ENCODE results near the gene BCO1. TPM values are rescaled to one million over a fixed set of nuclear protein-coding genes. Genes with fewer than 3 reads are reported as not detected.

The BCO1 gene
- total RNA-seq, 4 donors from 2014 or later, result 0.11 to 0.42 (median 0.17) TPM; not detected in 1

DNA sequence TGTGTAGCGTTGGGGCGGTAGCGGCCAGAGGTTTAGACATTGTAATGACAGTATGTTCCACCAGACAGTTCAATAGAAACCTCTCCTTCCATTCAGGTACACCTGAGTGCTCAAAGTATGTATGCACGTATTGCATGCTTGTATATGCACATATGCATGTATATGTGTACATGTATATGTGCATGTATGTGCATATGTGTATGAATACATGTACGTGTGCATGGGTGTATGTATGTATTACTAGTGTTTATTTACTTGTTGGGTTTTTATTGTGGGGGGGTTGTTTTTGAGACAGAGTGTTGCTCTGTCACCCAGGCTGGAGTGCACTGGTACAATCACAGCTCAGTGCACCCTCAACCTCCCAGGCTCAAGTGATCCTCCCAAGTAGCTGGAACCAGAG, 30.0 kb downstream of the BCO1 start:
- H3K4me1 ChIP-seq, result peaks cover 19 to 39% (median 32%) of the 10 kb centered on the region in 4 donors
- TF ChIP-seq POLR2A (IDR thresholded peaks at IDR 0.05; ENCODE audit: low read depth), result no peak
- TF ChIP-seq, protein P1, sequence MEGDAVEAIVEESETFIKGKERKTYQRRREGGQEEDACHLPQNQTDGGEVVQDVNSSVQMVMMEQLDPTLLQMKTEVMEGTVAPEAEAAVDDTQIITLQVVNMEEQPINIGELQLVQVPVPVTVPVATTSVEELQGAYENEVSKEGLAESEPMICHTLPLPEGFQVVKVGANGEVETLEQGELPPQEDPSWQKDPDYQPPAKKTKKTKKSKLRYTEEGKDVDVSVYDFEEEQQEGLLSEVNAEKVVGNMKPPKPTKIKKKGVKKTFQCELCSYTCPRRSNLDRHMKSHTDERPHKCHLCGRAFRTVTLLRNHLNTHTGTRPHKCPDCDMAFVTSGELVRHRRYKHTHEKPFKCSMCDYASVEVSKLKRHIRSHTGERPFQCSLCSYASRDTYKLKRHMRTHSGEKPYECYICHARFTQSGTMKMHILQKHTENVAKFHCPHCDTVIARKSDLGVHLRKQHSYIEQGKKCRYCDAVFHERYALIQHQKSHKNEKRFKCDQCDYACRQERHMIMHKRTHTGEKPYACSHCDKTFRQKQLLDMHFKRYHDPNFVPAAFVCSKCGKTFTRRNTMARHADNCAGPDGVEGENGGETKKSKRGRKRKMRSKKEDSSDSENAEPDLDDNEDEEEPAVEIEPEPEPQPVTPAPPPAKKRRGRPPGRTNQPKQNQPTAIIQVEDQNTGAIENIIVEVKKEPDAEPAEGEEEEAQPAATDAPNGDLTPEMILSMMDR (IDR thresholded peaks at IDR 0.05), result no peak
- TF ChIP-seq EP300 (IDR thresholded peaks at IDR 0.05), result no peak
- no peak overlapping the region for H3K4me3 ChIP-seq
- WGBS, result 91% methylated on average over 5 of the region's 5 CpGs
- H3K9me3 ChIP-seq, result no peaks in the 10 kb centered on the region
- no peak for DNase-seq (ENCODE audit: extremely low spot score)
- H3K27ac ChIP-seq (replicated peaks in 1 of 4), result no peak overlapping the region
- intact Hi-C loops (cut with DNase I), result no loop called here
- H3K36me3 ChIP-seq, result no peaks in the 10 kb centered on the region
- H3K27me3 ChIP-seq, result no peaks in the 10 kb centered on the region

DNA sequence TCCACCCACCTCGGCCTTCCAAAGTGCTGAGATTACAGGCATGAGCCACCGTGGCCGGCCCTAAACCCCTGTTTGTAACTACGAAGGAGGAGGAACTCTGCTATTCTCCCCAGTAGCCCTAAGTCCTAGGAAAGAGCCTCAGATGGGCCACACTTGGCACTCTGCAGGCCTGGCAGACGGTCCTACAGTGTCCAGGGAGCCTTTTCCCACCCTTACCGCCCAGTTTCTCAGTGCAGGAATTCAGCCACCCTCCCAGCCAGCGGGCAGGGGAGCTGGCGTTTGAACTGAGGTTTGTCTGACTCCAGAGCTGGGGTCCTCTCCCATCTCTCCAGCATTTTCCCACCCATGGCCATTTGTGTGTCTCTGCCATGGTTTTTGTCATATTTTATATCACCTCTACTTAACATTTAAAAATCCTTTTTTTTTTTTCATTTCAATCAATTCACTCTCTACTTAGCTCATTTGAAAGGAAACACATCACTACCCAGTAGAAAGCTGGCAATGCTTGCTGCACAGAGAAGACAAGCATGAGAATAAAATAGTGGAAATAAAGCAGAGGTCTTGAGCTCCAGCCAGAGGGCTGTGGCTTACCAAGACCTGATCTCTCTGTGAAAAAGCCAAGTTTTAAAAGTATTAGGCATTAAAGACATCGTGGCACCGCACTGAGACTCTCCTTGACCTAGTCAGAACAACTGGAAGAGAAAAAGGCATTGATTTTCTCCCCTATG, 34.9 kb downstream of the BCO1 start:
- no peak for DNase-seq (ENCODE audit: extremely low spot score)
- Histone ChIP-seq H3K4me3 (no peak overlapping the region), H3K9me3 (no peaks in the 10 kb centered on the region), H3K4me1 (peaks cover 0 to 8% (median 4%) of the 10 kb centered on the region in 4 donors), H3K36me3 (no peaks in the 10 kb centered on the region), H3K27me3 (no peaks in the 10 kb centered on the region), H3K27ac (replicated peaks in 1 of 4) (peak overlapping the region in 1 of 4 donors; percentile 19)
- no peak for TF ChIP-seq POLR2A (IDR thresholded peaks at IDR 0.05; ENCODE audit: low read depth)
- no peak for TF ChIP-seq EP300 (IDR thresholded peaks at IDR 0.05)
- TF ChIP-seq, protein P1 (IDR thresholded peaks at IDR 0.05), result no peak
- TF ChIP-seq POLR2AphosphoS5 (IDR thresholded peaks at IDR 0.05), result no peak
- intact Hi-C loops (cut with DNase I), result no loop called here
- WGBS, result 46% methylated on average over 10 of the region's 10 CpGs

DNA sequence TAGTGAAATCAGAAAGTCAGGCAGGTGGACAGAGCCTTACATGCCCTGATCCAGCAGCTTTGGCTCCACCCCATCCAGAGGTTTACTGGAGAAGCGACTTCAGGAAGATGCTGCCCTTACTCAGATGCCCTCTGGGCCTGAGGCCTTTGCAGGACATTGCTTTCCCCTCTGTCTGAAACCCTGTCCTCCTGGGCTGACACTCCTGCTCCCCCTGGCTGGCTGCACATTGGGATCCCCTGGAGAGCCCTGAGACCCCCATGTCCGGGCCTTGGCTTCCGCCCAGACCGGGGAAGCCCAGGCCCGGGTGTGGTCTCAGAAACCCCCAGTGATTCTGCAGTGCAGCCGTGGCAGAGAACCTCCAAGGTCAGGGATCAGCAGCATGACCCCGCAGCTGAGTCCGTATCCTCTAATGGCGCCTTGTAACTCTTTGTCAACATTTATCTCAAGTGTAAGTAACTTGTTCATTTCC, 36.6 kb downstream of the BCO1 start:
- Histone ChIP-seq H3K27ac (replicated peaks in 1 of 4) (no peak overlapping the region), H3K4me1 (peaks cover 0 to 8% (median 4%) of the 10 kb centered on the region in 4 donors), H3K36me3 (no peaks in the 10 kb centered on the region), H3K27me3 (no peaks in the 10 kb centered on the region), H3K4me3 (no peak overlapping the region), H3K9me3 (no peaks in the 10 kb centered on the region)
- TF ChIP-seq EP300 (IDR thresholded peaks at IDR 0.05) (no peak), POLR2AphosphoS5 (IDR thresholded peaks at IDR 0.05) (no peak), POLR2A (IDR thresholded peaks at IDR 0.05; ENCODE audit: low read depth) (no peak)
- TF ChIP-seq, protein P1 (IDR thresholded peaks at IDR 0.05), result no peak
- DNase-seq (ENCODE audit: extremely low spot score), result no peak
- WGBS, result 91% methylated on average over 9 of the region's 9 CpGs
- intact Hi-C loops (cut with DNase I), result no loop called here

DNA sequence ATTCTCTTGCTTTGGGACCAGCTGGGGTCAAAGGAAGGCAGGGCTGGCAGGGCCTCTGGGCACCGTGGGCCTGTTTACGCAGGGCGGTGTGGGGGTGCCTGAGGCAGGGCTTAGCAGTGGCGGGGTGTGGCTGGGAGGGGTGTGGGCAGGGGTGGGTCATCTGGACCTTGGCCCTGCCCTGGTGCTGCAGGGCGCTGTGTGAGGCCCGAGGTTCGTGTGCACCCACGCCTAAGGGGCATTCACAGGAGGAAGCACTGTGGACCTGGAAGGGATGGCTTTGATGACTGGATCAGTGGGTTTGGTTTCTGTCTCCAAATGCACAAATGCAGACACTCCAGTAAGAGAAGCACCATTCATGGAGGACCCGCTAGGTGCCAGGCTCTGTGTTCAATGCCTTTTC, 37.3 kb downstream of the BCO1 start:
- DNase-seq (ENCODE audit: extremely low spot score), result no peak
- no peak overlapping the region for H3K27ac ChIP-seq (replicated peaks in 1 of 4)
- H3K27me3 ChIP-seq, result no peaks in the 10 kb centered on the region
- no peaks in the 10 kb centered on the region for H3K36me3 ChIP-seq
- H3K9me3 ChIP-seq, result no peaks in the 10 kb centered on the region
- H3K4me3 ChIP-seq, result no peak overlapping the region
- TF ChIP-seq POLR2A (IDR thresholded peaks at IDR 0.05; ENCODE audit: low read depth), result no peak
- no peak for TF ChIP-seq EP300 (IDR thresholded peaks at IDR 0.05)
- no peak for TF ChIP-seq POLR2AphosphoS5 (IDR thresholded peaks at IDR 0.05)
- TF ChIP-seq, protein P1 (IDR thresholded peaks at IDR 0.05), result no peak
- 97% methylated on average over 9 of the region's 9 CpGs for WGBS
- intact Hi-C loops (cut with DNase I), result no loop called here
- peaks cover 0 to 8% (median 4%) of the 10 kb centered on the region in 4 donors for H3K4me1 ChIP-seq
